H1 (cell line): ENCODE measurements around the gene LUZP1. TPM values are rescaled to one million over a fixed set of nuclear protein-coding genes. Genes with fewer than 3 reads are reported as not detected.

Experiments used
- CTCF ChIA-PET: fragments of 300-600 bp; sonication (Branson Sonifier 250); formaldehyde crosslinking; loops from one replicate; lab custom pipeline; 2021; ENCODE audit not compliant: partially characterized antibody; lab: Charles Lee
- POLR2A ChIA-PET: fragments of 300-600 bp; sonication (Branson Sonifier 250); formaldehyde crosslinking; loops from one replicate; lab custom pipeline; 2021; ENCODE audit warnings: inconsistent platforms; ENCODE audit not compliant: partially characterized antibody; lab: Charles Lee
- DNase-seq, 2 experiments: peaks; one replicate each; pipeline versions ENCODE4 v3.0.0 to v3.0.0-alpha.2; 2010 to 2022; ENCODE audit warnings: low spot score in 2 of 2, low read depth in 1 of 2, mixed read lengths in 1 of 2
- FAIRE-seq: peaks from 2 replicates; lab custom pipeline; 2011; peaks lifted over from hg19 to GRCh38; lab: Jason Lieb, UNC
- H2AFZ ChIP-seq: 2 replicates; pipeline ENCODE4 v1.8.1; 2012; ENCODE audit warnings: low read length, inconsistent platforms
- H2AK5ac ChIP-seq: 2 replicates; pipeline ENCODE4 v1.6.1; 2013; ENCODE audit warnings: low read depth, low read length
- H2BK120ac ChIP-seq: replicated peaks from 2 replicates; pipeline ENCODE3; 2013; ENCODE audit warnings: low read depth, low read length, inconsistent platforms
- H2BK12ac ChIP-seq: 2 replicates; pipeline ENCODE4 v1.6.1; 2013; ENCODE audit warnings: low read depth, low read length
- H2BK15ac ChIP-seq: 2 replicates; pipeline ENCODE4 v1.6.1; 2013; ENCODE audit warnings: low read length
- H2BK20ac ChIP-seq: 2 replicates; pipeline ENCODE4 v1.6.1; 2013; ENCODE audit warnings: low read length
- H2BK5ac ChIP-seq: 2 replicates; pipeline ENCODE4 v1.6.1; 2013; ENCODE audit warnings: low read depth, low read length
- H3K14ac ChIP-seq: 2 replicates; pipeline ENCODE4 v1.6.1; 2013; ENCODE audit warnings: inconsistent platforms; ENCODE audit not compliant: insufficient read length
- H3K18ac ChIP-seq: 2 replicates; pipeline ENCODE4 v1.6.1; 2013; ENCODE audit warnings: low read length; ENCODE audit errors: extremely low read depth
- H3K23ac ChIP-seq: 2 replicates; pipeline ENCODE4 v1.6.1; 2013; ENCODE audit warnings: inconsistent platforms; ENCODE audit not compliant: insufficient read length
- H3K23me2 ChIP-seq: 2 replicates; pipeline ENCODE4 v1.6.1; 2013; ENCODE audit warnings: low read depth, low read length
- H3K27ac ChIP-seq: 2 replicates; pipeline ENCODE4 v1.6.1; 2011; ENCODE audit warnings: low read depth, low read length, inconsistent platforms
- H3K27me3 ChIP-seq, 4 experiments: replicated peaks in 1 of 4; 1 replicate in 1 of 4; 2 replicates in 3 of 4; pipeline versions ENCODE4 v1.6.1 to v1.8.1; 2011 to 2013; ENCODE audit warnings: low read length in 3 of 4, mild to moderate bottlenecking in 3 of 4, inconsistent platforms in 2 of 4, mixed read lengths in 2 of 4, moderate library complexity in 1 of 4; ENCODE audit not compliant: control insufficient read depth in 3 of 4, insufficient read depth in 3 of 4; ENCODE audit errors: extremely low read depth in 1 of 4
- H3K36me3 ChIP-seq, 4 experiments: 2 replicates each; pipeline versions ENCODE4 v1.6.1 to v1.8.1; 2011 to 2013; ENCODE audit warnings: mild to moderate bottlenecking in 4 of 4, low read length in 3 of 4, moderate library complexity in 2 of 4, control low read depth in 1 of 4, inconsistent platforms in 1 of 4; ENCODE audit not compliant: insufficient read depth in 4 of 4, control insufficient read depth in 2 of 4
- H3K4ac ChIP-seq: replicated peaks from 2 replicates; pipeline ENCODE3; 2013; ENCODE audit warnings: low read length, low read depth, mixed read lengths, inconsistent platforms; ENCODE audit not compliant: insufficient read length
- H3K4me1 ChIP-seq, 4 experiments: replicated peaks in 1 of 4; 1 replicate in 1 of 4; 2 replicates in 3 of 4; pipeline versions ENCODE4 v1.6.1 to v1.8.1; 2011 to 2013; ENCODE audit warnings: low read length in 3 of 4, inconsistent platforms in 2 of 4, mixed read lengths in 1 of 4; ENCODE audit not compliant: insufficient read depth in 4 of 4, control insufficient read depth in 3 of 4
- H3K4me2 ChIP-seq, 2 experiments: 2 replicates each; pipeline versions ENCODE4 v1.6.1 to v1.8.1; 2011 to 2013; ENCODE audit warnings: low read depth in 2 of 2, low read length in 2 of 2, control low read depth in 1 of 2, inconsistent platforms in 1 of 2, mild to moderate bottlenecking in 1 of 2; ENCODE audit not compliant: insufficient read depth in 1 of 2
- H3K4me3 ChIP-seq, 4 experiments: fragments of 200-600, 300-600 bp in 1 of 4; sonication (generic), shearing (Covaris generic), sonication (Bioruptor Twin) in 1 of 4; 2 replicates each; pipeline versions ENCODE4 v1.5.1 to v1.8.1; 2011 to 2016; ENCODE audit warnings: low read length in 4 of 4, low read depth in 3 of 4, control low read depth in 2 of 4, inconsistent platforms in 2 of 4, mild to moderate bottlenecking in 2 of 4, mixed read lengths in 1 of 4, moderate library complexity in 1 of 4; ENCODE audit not compliant: insufficient read depth in 2 of 4; ENCODE audit errors: extremely low read depth in 1 of 4
- H3K56ac ChIP-seq: replicated peaks from 2 replicates; pipeline ENCODE3; 2013; ENCODE audit warnings: low read depth, mild to moderate bottlenecking, mixed read lengths, low read length, inconsistent platforms; ENCODE audit not compliant: insufficient read length
- H3K79me1 ChIP-seq: 2 replicates; pipeline ENCODE4 v1.6.1; 2013; ENCODE audit warnings: low read depth, low read length, control low read depth
- H3K79me2 ChIP-seq, 2 experiments: 2 replicates each; pipeline versions ENCODE4 v1.6.1 to v1.8.1; 2012 to 2013; ENCODE audit warnings: low read length in 2 of 2, mild to moderate bottlenecking in 2 of 2, inconsistent platforms in 1 of 2; ENCODE audit not compliant: insufficient read depth in 2 of 2, control insufficient read depth in 1 of 2
- H3K9ac ChIP-seq, 4 experiments: replicated peaks in 1 of 4; 1 replicate in 1 of 4; 2 replicates in 3 of 4; pipeline versions ENCODE4 v1.6.1 to v1.8.1; 2011 to 2013; ENCODE audit warnings: low read depth in 3 of 4, low read length in 3 of 4, control low read depth in 2 of 4, mild to moderate bottlenecking in 2 of 4, moderate library complexity in 2 of 4, inconsistent platforms in 1 of 4; ENCODE audit errors: extremely low read depth in 1 of 4
- H3K9me3 ChIP-seq, 2 experiments: 2 replicates each; pipeline versions ENCODE4 v1.6.1 to v1.8.1; 2012 to 2013; ENCODE audit warnings: mild to moderate bottlenecking in 2 of 2, moderate library complexity in 2 of 2, control low read depth in 1 of 2, inconsistent platforms in 1 of 2, low read depth in 1 of 2, low read length in 1 of 2, mixed read lengths in 1 of 2; ENCODE audit not compliant: insufficient read depth in 2 of 2
- H4K20me1 ChIP-seq, 2 experiments: replicated peaks in 1 of 2; 2 replicates each; pipeline versions ENCODE3 to v1.8.1; 2011 to 2013; ENCODE audit warnings: inconsistent platforms in 2 of 2, low read length in 2 of 2, mild to moderate bottlenecking in 1 of 2; ENCODE audit not compliant: insufficient read depth in 2 of 2, control insufficient read depth in 1 of 2
- H4K5ac ChIP-seq: 2 replicates; pipeline ENCODE4 v1.6.1; 2013; ENCODE audit warnings: low read length, low read depth, mixed read lengths, inconsistent platforms; ENCODE audit not compliant: insufficient read length
- H4K8ac ChIP-seq: 2 replicates; pipeline ENCODE4 v1.8.0; 2013; ENCODE audit warnings: mild to moderate bottlenecking, moderate library complexity, low read length, inconsistent platforms; ENCODE audit not compliant: insufficient read depth; ENCODE audit errors: extremely low read depth
- H4K91ac ChIP-seq: replicated peaks from 2 replicates; pipeline ENCODE3; 2013; ENCODE audit warnings: low read length, mixed read lengths, inconsistent platforms; ENCODE audit not compliant: insufficient read length
- CHD1 ChIP-seq: IDR thresholded peaks from 2 replicates; pipeline ENCODE4 v1.6.1; 2012; ENCODE audit warnings: low read depth, low read length, improper control_type of control experiment
- RAD21 ChIP-seq, 2 experiments: IDR thresholded peaks in 1 of 2; conservative IDR thresholded peaks in 1 of 2; 2 replicates each; pipeline ENCODE4 v1.6.1; 2011; ENCODE audit warnings: low read depth in 2 of 2, low read length in 2 of 2, improper control_type of control experiment in 1 of 2, inconsistent platforms in 1 of 2, mild to moderate bottlenecking in 1 of 2, moderate library complexity in 1 of 2
- WGBS, 2 experiments: shearing (Covaris generic) in 1 of 2; methylation state at CpG; one replicate each; pipeline versions ENCODE4 v1.1.6 to v1.1.7; 2013 to 2015; ENCODE audit warnings: low lambda C conversion rate in 2 of 2, mixed read lengths in 2 of 2, inconsistent platforms in 1 of 2, low coverage in 1 of 2, missing lambda C conversion rate in 1 of 2; ENCODE audit not compliant: insufficient replicate concordance in 2 of 2, insufficient coverage in 1 of 2, insufficient read length in 1 of 2; ENCODE audit errors: extremely low coverage in 1 of 2, missing lambda C conversion rate in 1 of 2; 5-methylcytosine and 5-hydroxymethylcytosine counted together
- polyA plus RNA-seq, 7 experiments: library from polyadenylated mRNA; depleted of rRNA in 3 of 7; stranded (reverse) in 5 of 7; unstranded in 2 of 7; fragments of >200 nt in 5 of 7; fragments of 200-250 nt in 2 of 7; gene quantifications; 1 replicate in 5 of 7; 2 replicates in 1 of 7; 4 replicates in 1 of 7; pipeline versions ENCODE4 v1.2.1 to v1.2.3, GENCODE V29; 2011 to 2013; ENCODE audit warnings: missing spikeins in 2 of 7, mixed read lengths in 2 of 7
- total RNA-seq: library from RNA; stranded (reverse); fragmentation: NEBNext Ultra II Directional; extraction: Animal tissue kit (Norgen Biotek cat#: 25700); gene quantifications from 2 replicates; pipeline ENCODE4 v1.2.1, GENCODE V29; 2021
- TF ChIP-seq, protein P1 (sequence below), 3 experiments: IDR thresholded peaks; 1 replicate in 2 of 3; 2 replicates in 1 of 3; pipeline versions ENCODE4 v1.5.1 to v1.6.1; 2011; ENCODE audit warnings: low read length in 3 of 3, mild to moderate bottlenecking in 3 of 3, inconsistent platforms in 2 of 3, low read depth in 1 of 3, moderate library complexity in 1 of 3; ENCODE audit not compliant: insufficient read depth in 1 of 3; ENCODE audit errors: control extremely low read depth in 1 of 3

The LUZP1 gene
- total and polyA plus RNA-seq, 2 of the 8 experiments (the other 6 are each of a cell fraction or from before 2014, with no cell fraction given): 14.0 to 60.5 TPM

DNA sequence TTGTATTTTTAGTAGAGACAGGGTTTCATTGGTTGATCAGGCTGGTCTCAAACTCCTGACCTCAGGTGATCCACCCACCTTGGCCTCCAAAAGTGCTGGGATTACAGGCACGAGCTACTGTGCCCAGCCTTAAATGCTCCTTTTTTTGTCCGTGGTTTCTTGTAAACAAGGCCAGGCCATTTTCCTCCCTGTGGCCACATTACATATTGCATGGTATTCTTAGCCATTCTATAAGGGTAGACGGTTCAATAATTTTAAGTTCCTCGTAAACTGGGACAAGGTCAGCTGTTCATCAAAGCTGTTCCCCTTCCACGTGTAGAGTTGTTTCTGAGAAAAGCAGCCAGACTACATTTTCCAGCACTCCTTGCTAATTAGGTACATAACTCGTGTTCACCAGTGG is 10.3 kb upstream of the LUZP1 start:
- Histone ChIP-seq H2BK12ac (no peak overlapping the region), H2AK5ac (no peak overlapping the region), H2BK15ac (no peak overlapping the region), H2BK5ac (no peak overlapping the region), H3K23me2 (peaks cover 6% of the 10 kb centered on the region), H2AFZ (no peak overlapping the region), H2BK20ac (no peak overlapping the region), H3K14ac (no peak overlapping the region), H3K56ac (no peak overlapping the region), H3K27me3 (peaks cover 2 to 28% (median 16%) of the 10 kb centered on the region in 4 experiments), H3K9me3 (no peaks in the 10 kb centered on the region), H3K23ac (no peak overlapping the region), H3K79me2 (no peaks in the 10 kb centered on the region), H3K9ac (no peak overlapping the region), H3K4ac (no peak overlapping the region), H3K18ac (no peak overlapping the region), H4K91ac (no peak overlapping the region), H2BK120ac (no peak overlapping the region), H4K5ac (no peak overlapping the region), H4K20me1 (peaks cover 0 to 4% of the 10 kb centered on the region in 2 experiments), H3K79me1 (no peaks in the 10 kb centered on the region), H3K36me3 (no peaks in the 10 kb centered on the region), H3K27ac (no peak overlapping the region), H4K8ac (no peak overlapping the region), H3K4me3 (no peak overlapping the region), H3K4me1 (peaks cover 0 to 3% (median 0%) of the 10 kb centered on the region in 4 experiments; a peak in 3 of 7 replicates), H3K4me2 (no peak overlapping the region)
- TF ChIP-seq CHD1 (no peak), RAD21 (IDR thresholded peaks at IDR 0.05 in 1 of 2, conservative IDR thresholded peaks at IDR 0.05 in 1 of 2; ENCODE audit: low read depth in 2 of 2, low read length in 2 of 2) (peak in 1 of 2 experiments; percentile 17; a peak in 1 of 4 replicates)
- TF ChIP-seq, protein P1, sequence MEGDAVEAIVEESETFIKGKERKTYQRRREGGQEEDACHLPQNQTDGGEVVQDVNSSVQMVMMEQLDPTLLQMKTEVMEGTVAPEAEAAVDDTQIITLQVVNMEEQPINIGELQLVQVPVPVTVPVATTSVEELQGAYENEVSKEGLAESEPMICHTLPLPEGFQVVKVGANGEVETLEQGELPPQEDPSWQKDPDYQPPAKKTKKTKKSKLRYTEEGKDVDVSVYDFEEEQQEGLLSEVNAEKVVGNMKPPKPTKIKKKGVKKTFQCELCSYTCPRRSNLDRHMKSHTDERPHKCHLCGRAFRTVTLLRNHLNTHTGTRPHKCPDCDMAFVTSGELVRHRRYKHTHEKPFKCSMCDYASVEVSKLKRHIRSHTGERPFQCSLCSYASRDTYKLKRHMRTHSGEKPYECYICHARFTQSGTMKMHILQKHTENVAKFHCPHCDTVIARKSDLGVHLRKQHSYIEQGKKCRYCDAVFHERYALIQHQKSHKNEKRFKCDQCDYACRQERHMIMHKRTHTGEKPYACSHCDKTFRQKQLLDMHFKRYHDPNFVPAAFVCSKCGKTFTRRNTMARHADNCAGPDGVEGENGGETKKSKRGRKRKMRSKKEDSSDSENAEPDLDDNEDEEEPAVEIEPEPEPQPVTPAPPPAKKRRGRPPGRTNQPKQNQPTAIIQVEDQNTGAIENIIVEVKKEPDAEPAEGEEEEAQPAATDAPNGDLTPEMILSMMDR (IDR thresholded peaks at IDR 0.05; ENCODE audit: control extremely low read depth in 1 of 3, insufficient read depth in 1 of 3, low read depth in 1 of 3, low read length in 3 of 3): peak in 1 of 3 experiments; percentile 4; a peak in 2 of 4 replicates
- 79% methylated on average over 6 of the region's 6 CpGs; no CpG with 5 or more reads in 1 of the 2 experiments for WGBS, 2 experiments
- no peak for DNase-seq
- ChIA-PET POLR2A (interaction anchor here (3.6 kb wide), 1 partner anchor 12 kb away, joined by 37 read pairs; the partner anchor contains the start of gene LUZP1), CTCF (interaction anchor here (0.7 to 27.4 kb wide), 7 partner anchors 9 to 88 kb away, joined by 3 to 705 read pairs (median 4); no protein-coding TSS in a partner anchor)
- no peak for FAIRE-seq
